Measurements from ENCODE around the gene CXCL1.

- no peak for TF ChIP-seq CTCF (IDR thresholded peaks at IDR 0.05)
- no peak for TF ChIP-seq POLR2A (IDR thresholded peaks at IDR 0.05)
- no peak for TF ChIP-seq EP300 (IDR thresholded peaks at IDR 0.05)
Measured at GRCh38 chr4:73868206-73869129, 725 bp upstream of the CXCL1 start.

All from ovary (tissue), 3 donors.